HG03521 (cell line): Measurements from ENCODE around the gene KRT222.

Experiments
- ATAC-seq: cut with Tn5 transposase; IDR thresholded peaks from one replicate; pipeline ENCODE4 v1.9.1; 2021; ENCODE audit warnings: mild to moderate bottlenecking, moderate library complexity; ENCODE audit not compliant: unreplicated experiment

KRT222 gene

GRCh38 chr17:40664582-40665333, at the start of gene KRT222:
Gene KRT222 (minus strand): TSS chr17:40665177. CDS start chr17:40665099, 78 bp downstream.
- ATAC-seq, result no peak

DNA sequence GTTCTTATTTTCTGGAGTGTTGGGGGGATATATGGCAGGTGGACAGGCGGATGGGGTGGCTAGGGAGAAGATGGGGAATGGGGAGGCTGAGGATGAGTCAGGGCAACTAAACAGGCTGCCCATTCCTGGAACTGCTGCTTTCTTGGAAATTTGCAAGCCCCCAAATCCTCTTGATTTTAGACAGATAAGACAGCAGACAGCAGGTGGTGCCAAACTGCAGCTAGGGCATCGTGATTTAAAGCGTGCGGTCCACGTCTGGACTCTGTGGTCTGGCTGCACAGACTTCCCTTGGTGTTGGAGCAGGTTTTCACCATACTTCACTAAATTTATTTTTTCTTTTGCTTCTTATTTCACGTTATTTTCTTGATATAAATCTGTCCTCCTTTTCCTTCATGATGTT, 49.5 kb upstream of the KRT222 start:
- ATAC-seq, result no peak

DNA sequence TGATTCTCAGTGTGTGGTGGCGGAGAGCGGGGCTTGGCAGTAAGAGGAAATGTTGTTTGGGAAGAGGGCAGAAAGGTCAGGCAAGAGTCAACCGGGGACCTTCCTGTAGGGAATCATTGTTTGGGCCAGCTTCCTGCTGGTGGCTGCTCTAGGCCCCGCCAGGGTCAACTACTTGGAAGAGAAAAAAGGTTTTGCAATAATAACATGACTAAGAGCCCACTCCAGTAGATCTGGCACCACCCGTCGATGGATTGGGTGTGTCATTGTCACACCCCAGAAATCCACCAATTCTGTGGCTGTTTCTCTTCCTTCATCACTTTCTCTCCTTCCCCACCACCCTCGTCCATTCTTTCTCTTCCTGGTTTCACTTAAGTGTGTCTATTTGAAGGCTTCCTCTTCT, 42.8 kb upstream of the KRT222 start:
- ATAC-seq, result no peak

DNA sequence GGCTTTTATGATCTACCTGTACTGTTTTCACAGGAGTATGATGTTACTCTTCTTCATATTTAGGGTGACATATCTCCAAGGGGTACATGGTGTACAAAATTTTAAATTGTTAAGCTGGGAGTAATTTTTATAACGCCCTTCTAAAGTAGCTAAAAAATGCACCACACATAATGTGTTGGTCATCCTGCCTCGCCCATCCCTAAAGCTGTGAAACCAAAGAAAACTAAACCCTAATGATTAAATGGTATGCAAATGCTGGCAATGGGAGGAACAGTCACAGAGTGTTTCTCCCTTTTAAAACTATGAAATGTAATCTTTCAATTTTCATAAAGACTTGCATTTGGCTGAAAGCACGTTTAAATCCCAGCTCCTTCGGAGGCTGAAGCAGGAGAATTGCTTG, 40.6 kb upstream of the KRT222 start:
- ATAC-seq, result no peak

GRCh38 chr17:40703652-40704051, 38.7 kb upstream of the KRT222 start, which contains the start of gene KRT24:
Gene KRT24 (minus strand): TSS chr17:40703752. CDS start chr17:40703693, 59 bp downstream.
- ATAC-seq, result no peak

GRCh38 chr17:40702271-40702670, 37.3 kb upstream of the KRT222 start:
- no peak for ATAC-seq

DNA sequence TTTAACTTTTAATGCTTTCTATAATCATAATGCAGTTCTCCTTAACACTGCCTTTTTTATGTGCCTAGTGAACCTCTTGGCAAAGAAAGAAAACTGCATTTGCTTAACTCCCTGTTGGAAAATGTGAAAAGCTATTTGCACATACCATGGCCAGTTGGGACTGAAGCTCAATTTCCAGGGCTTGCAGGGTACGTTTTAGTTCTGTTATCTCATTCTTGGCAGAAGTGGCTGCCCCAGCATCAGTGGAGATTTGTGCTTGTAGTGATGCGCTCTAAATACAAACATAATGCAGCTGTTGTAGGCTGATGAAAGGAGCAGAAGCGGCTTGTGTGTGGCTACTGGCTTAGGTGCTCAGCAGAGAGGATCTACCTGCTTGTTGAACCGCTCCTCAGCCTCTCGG, 34.9 kb upstream of the KRT222 start:
- no peak for ATAC-seq

GRCh38 chr17:40699371-40699770, 34.4 kb upstream of the KRT222 start:
- ATAC-seq, result no peak

- no peak for ATAC-seq
These were observed 32.3 kb upstream of the KRT222 start for GRCh38 chr17:40697297-40697696.

- no peak for ATAC-seq
These were observed 31.7 kb upstream of the KRT222 start for GRCh38 chr17:40696651-40697072.

DNA sequence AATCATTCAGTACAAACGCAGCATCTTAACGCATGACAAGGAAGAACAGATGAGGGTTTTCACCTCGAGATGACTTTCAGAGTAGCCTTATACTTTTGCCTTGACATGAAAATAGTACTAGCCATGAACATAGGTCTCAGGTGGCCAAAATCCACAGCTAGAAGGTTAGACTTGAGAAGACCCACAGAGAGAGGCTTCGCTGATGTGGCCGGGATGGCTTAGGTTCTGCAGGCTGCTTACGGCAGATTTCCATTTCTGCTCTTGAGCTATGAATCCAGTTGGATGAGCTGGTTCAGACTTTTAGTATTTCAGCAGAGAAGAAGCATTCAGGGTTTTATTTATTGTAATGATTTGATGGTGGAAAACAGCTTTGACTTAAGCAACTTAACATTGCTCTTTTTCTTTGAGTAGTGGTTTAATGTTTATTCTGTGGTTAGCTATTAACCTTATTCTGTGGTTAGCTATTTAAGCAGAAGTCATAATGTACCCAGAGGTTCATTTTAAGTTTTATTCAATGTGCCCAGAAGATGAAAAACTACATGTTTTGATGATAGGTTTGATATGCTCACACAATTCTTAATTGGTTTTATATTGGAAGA, 31.0 kb upstream of the KRT222 start:
- no peak for ATAC-seq

DNA sequence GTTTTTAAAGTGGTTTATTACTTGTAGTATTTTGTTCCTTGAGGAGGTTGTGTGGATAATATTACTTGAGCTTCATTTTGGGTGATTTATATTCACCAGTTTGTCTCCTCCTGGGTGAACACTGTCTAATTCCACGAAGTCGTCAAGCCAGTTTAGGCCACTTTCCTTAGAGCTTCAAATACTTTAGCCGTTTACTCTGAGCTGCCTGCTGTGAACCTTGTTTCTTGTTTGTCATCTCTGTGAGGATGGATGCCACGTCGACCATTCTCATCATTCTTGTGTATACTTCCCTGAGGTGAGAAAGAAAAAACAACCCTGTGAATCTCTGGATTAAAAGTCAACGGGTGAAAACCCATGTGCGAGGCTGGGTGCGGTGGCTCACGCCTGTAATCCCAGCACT, 29.6 kb upstream of the KRT222 start:
- no peak for ATAC-seq

DNA sequence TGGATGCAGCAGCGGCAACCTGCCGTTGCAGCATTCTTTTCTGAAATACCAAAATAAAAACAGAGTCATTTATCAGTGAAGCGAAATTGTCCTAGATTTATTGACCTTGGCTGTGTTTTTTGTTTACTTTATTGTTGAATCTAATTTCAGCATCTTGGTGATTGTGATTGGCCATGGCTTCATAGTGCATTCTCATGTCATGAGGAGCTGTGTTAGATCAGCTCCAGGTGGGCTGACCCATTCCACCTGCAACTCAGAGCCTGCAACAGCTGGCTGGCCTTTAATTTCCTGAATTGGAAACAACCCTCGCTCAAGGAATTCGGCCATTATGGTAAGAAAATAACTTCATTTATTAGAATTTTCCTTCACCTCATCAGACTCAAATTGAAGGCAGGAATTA, 22.1 kb upstream of the KRT222 start:
- no peak for ATAC-seq

DNA sequence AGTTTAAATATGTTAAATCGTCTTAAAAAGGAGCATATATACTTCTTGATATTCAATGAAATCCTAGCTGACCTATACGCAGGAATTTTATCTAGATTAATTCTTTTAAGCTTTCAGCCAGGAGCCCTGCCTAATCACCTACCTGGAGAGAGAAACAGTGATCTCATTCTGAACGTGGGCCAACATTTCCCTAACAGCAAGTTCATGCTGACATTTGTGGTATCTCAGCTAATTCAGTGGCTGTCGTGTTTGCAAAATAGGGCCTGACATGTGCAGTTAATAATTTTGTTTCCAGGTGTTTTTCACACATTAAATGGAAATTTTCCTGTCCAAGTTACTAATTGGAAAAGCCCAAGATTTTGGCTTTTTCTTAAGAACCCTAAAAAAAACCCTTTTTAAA, 21.2 kb upstream of the KRT222 start:
- ATAC-seq, result no peak

DNA sequence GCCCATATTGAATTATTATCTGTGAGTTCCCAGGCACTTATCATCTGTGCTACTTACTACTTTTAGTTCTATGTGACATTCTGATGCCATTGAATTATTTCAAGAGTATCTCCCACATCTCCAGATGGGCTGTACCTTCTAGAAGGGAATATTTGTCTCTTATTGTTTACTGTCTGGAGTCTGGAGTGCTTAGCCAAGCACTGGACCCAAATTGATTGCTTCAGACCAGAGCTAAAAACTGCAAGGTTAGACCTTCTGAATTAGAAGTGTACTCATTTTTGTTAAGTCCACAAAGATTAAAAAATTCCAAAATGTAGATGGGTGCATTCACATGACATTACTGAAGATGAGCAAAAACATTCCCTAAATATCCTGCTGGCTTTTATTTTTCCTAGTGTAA, 16.0 kb upstream of the KRT222 start:
- no peak for ATAC-seq

DNA sequence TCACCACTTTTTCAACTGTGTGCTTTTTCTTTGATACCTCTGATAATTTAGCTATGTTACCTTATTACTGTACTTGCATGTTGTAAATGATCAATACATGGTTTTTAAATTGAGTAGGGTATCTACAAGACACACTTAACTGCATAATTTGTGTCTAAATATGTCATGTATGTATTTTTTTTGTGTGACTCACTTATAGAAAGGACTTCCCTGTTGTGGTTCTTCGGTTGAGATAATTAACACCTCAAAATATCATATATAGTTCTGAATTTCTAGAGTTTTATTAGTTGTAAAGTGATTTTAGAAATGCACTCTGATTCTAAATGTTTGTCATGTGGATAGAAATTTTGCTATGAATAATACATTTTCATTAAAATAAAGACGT, 14.5 kb upstream of the KRT222 start:
- no peak for ATAC-seq

DNA sequence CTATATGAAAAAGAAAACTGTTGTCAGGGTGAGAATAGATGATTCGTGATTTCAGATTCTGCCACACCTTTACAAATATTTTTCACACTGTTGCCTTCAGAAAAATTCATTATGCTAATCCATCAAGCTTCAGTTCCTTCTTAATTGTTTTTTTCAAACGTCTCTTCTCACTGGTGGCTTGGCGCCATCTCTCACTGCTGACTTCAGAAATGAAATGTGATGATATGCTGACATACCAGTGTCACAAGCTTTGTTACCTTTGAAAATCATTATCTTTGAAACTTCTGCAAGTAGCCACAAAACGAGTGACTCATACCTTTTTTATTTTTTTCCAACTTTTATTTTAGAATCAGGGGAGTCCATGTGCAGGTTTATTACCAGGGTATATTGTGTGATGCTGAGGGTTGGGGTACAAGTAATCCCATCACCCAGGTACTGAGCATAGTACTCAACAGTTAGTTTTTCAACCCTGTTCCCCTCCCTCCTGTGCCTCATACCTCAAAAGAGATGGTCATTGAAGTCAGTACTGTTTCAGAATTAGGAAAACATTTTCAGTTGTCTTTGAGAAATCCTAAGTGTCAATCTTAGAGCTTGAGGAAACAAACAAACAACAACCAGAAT, 14.0 kb upstream of the KRT222 start:
- ATAC-seq, result no peak

- ATAC-seq, result no peak
These were observed 10.9 kb upstream of the KRT222 start for GRCh38 chr17:40675905-40676304.

DNA sequence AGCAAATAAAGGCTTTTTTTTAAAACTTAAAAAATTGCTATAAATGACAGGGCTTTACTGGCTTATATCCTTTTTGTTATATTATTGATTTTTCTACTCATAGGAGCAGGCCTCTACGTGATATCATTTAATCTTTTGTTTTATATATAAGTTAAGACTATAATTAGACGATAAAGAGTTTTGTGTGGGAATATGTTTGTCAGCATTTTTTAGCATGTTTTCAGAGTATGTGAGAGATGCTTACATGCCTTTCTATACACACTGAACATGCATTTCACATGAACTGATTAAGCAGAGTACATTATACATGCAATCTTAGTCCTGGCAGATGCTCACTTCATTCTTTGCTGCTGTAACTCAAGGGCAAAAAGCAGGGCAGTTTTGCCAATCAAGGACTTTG, 7.7 kb upstream of the KRT222 start:
- no peak for ATAC-seq

GRCh38 chr17:40671282-40671681, 6.3 kb upstream of the KRT222 start:
- no peak for ATAC-seq

- ATAC-seq, result no peak
These were observed 1.4 kb upstream of the KRT222 start for GRCh38 chr17:40666331-40666730.

DNA sequence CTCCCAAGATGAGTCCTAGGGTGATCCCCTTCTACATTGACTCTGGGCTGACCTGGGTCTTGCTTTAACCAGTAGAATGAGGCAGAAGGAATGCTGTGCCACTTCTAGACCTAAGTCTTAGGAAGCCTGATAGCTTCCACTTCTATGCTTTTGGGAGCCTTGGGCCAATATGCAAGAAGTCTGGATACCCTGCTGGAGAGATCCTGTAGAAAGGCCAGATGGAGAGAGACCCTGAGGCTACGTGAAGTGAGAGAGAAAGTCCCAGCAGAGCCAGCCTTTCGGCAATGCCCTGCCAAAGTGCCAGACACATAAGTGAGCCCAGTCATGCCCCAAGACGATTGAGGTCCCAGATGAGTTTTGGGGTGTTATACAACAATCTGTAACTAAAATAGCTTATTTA, 1.7 kb downstream of the KRT222 start:
- ATAC-seq, result no peak
